Rectal smooth muscle tissue (tissue), 1 donor: Measurements from ENCODE around the gene MICAL2.
A peak's percentile ranks its signal among the peaks of the same experiment; 100 is the strongest.

Source experiments
- H3K27ac ChIP-seq: one replicate; pipeline ENCODE4 v1.7.0; 2013; ENCODE audit warnings: low read depth, low read length, inconsistent platforms
- H3K27me3 ChIP-seq: one replicate; pipeline ENCODE4 v1.7.0; 2013; ENCODE audit warnings: low read length; ENCODE audit not compliant: control insufficient read depth, insufficient read depth
- H3K36me3 ChIP-seq: one replicate; pipeline ENCODE4 v1.7.0; 2013; ENCODE audit warnings: low read length; ENCODE audit not compliant: control insufficient read depth, insufficient read depth
- H3K4me1 ChIP-seq: one replicate; pipeline ENCODE4 v1.7.0; 2013; ENCODE audit warnings: low read length; ENCODE audit not compliant: control insufficient read depth, insufficient read depth
- H3K4me3 ChIP-seq: one replicate; pipeline ENCODE4 v1.7.0; 2013; ENCODE audit warnings: low read length
- H3K9ac ChIP-seq: one replicate; pipeline ENCODE4 v1.7.0; 2013; ENCODE audit warnings: low read length

MICAL2 gene

DNA sequence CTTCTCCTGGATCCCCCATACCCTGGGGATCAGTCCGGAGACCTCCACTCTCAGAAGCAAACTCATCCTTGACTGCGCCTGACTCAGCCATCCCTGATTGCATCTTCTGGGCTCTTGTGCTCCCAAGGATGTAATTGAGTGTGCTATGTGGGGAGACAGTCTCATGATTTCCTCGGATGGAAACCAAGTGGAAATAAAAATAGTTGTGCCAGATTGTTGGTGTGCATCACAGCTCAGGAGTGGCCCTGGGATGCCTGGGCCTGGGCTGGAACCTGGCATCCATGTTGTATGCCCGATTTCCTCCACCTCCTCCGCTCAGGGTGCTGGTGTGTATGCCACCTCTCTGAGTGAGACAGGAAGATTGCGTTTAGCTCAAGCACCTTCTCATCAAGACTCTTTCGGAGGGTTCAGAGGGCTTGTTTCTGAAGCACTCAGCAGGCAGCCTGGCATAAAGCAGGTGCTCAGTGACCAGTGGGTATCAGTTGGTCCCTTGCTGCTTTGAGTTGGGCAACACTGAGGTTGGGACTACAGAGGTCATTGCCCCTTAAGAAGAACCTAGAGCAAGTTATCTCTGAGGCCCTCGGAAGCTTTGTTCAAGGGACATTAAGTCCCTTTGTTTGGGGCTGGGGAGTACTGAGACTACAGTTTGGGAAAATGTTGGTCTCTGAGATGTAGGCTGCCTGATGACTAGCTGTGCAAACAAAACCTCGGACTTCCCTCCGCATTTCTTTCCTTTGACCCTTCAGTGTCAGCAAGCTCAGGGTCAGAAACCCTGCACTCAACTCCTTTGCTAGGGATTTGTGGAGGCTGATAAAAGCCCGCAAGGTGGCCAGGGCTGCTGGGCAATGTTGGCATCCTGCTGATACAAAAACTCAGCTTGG lies 24.8 kb upstream of the MICAL2 start:
- no peaks in the 10 kb centered on the region for H3K27me3 ChIP-seq
- H3K4me3 ChIP-seq: peak overlapping the region; percentile 10
- H3K36me3 ChIP-seq: no peaks in the 10 kb centered on the region
- peak overlapping the region; percentile 88 for H3K27ac ChIP-seq
- H3K4me1 ChIP-seq: peaks cover 17% of the 10 kb centered on the region
- peak overlapping the region; percentile 27 for H3K9ac ChIP-seq

GRCh38 chr11:12086271-12087074 lies 23.9 kb upstream of the MICAL2 start:
- H3K4me3 ChIP-seq: peak overlapping the region; percentile 10
- no peaks in the 10 kb centered on the region for H3K27me3 ChIP-seq
- H3K27ac ChIP-seq: peak overlapping the region; percentile 88
- peak overlapping the region; percentile 27 for H3K9ac ChIP-seq
- peaks cover 17% of the 10 kb centered on the region for H3K4me1 ChIP-seq
- no peaks in the 10 kb centered on the region for H3K36me3 ChIP-seq

- Histone ChIP-seq H3K27ac (peak overlapping the region; percentile 88), H3K36me3 (no peaks in the 10 kb centered on the region), H3K4me1 (peaks cover 17% of the 10 kb centered on the region), H3K27me3 (no peaks in the 10 kb centered on the region), H3K4me3 (no peak overlapping the region), H3K9ac (no peak overlapping the region)
Measured at GRCh38 chr11:12087075-12088004, 23.1 kb upstream of the MICAL2 start.

DNA sequence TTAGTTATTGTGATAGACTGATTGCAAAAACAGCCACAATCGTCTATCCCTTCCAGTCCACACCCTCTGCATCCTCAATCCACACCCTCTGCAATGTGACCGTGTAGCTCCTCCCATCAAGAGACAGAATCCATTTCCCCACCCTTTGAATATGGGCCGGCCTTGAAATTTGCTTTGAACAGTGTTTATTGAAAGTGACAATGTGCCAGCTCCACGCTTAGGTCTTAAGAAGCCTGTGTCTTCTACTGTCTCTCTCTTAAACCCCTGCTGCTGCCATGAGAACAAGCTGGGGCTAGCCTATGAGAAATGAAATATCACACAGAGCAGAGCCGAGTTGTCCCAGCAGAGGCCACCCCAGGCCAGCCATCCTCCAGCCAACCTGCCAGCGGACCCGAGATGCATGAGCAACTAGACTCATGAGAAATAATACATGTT lies 22.3 kb upstream of the MICAL2 start:
- Histone ChIP-seq H3K27ac (peak overlapping the region; percentile 88), H3K36me3 (no peaks in the 10 kb centered on the region), H3K27me3 (no peaks in the 10 kb centered on the region), H3K4me3 (no peak overlapping the region), H3K4me1 (peaks cover 17% of the 10 kb centered on the region), H3K9ac (no peak overlapping the region)

DNA sequence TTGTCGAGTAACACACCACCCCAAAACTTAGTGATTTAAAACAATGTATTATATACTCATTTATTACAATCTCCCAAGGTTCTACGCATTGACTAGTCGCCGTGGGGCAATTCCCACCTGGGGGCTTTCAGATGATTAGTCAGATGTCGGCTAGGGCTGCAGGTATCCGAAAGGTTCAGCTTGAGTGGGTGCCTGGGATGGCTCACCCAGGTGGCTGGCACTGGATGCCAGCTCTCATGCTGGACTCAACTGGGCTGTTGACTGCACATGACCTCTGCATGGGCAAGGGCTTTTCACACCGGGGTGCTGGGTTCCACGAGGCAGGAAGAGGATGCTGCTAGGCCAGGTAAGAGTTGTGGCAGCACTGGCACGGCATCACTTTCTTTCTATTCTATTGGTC lies 21.9 kb upstream of the MICAL2 start:
- Histone ChIP-seq H3K27ac (no peak overlapping the region), H3K9ac (no peak overlapping the region)

GRCh38 chr11:12089041-12089440 lies 21.3 kb upstream of the MICAL2 start:
- Histone ChIP-seq H3K27ac (no peak overlapping the region), H3K9ac (no peak overlapping the region), H3K4me1 (peaks cover 17% of the 10 kb centered on the region), H3K27me3 (no peaks in the 10 kb centered on the region), H3K36me3 (no peaks in the 10 kb centered on the region), H3K4me3 (no peak overlapping the region)

More for the DNA sequence above, 21.9 kb upstream of the MICAL2 start:
- no peak overlapping the region for H3K4me3 ChIP-seq
- H3K4me1 ChIP-seq: peaks cover 17% of the 10 kb centered on the region
- no peaks in the 10 kb centered on the region for H3K27me3 ChIP-seq
- H3K36me3 ChIP-seq: no peaks in the 10 kb centered on the region

GRCh38 chr11:12089473-12089872 lies 20.9 kb upstream of the MICAL2 start:
- no peaks in the 10 kb centered on the region for H3K27me3 ChIP-seq
- no peaks in the 10 kb centered on the region for H3K36me3 ChIP-seq
- no peak overlapping the region for H3K27ac ChIP-seq
- no peak overlapping the region for H3K4me3 ChIP-seq
- no peak overlapping the region for H3K9ac ChIP-seq
- peaks cover 17% of the 10 kb centered on the region for H3K4me1 ChIP-seq

GRCh38 chr11:12090061-12090591 lies 20.3 kb upstream of the MICAL2 start:
- Histone ChIP-seq H3K27me3 (no peaks in the 10 kb centered on the region), H3K4me1 (peaks cover 17% of the 10 kb centered on the region), H3K9ac (peak overlapping the region; percentile 14), H3K4me3 (no peak overlapping the region), H3K27ac (peak overlapping the region; percentile 10), H3K36me3 (no peaks in the 10 kb centered on the region)

- Histone ChIP-seq H3K9ac (no peak overlapping the region), H3K36me3 (no peaks in the 10 kb centered on the region), H3K27ac (no peak overlapping the region), H3K4me3 (no peak overlapping the region), H3K27me3 (no peaks in the 10 kb centered on the region), H3K4me1 (peaks cover 13% of the 10 kb centered on the region)
Measured at GRCh38 chr11:12090761-12091258, 19.6 kb upstream of the MICAL2 start.

- Histone ChIP-seq H3K9ac (no peak overlapping the region), H3K27ac (no peak overlapping the region), H3K4me1 (peaks cover 3% of the 10 kb centered on the region), H3K4me3 (no peak overlapping the region), H3K36me3 (no peaks in the 10 kb centered on the region), H3K27me3 (no peaks in the 10 kb centered on the region)
Measured at GRCh38 chr11:12091956-12092558, 18.3 kb upstream of the MICAL2 start.

DNA sequence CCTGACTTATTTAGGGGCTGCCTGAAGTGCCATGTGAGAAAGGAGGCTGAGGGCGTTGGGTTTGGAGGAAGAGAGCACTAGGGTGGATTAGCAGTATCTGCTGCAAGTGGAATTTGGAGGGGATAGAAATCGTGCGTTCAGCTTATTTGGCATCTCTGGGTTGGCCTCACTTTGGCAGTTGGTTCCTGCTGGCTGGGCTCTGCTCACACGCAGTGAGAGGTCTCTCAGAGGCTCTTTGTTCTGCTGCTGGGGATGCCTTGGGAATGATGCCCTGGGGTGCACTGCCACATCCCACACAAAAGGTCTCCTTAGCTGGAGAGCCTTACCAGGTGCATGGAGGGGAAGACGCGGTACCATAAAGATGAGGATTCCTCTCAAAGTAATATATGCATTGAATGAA lies 17.7 kb upstream of the MICAL2 start:
- H3K36me3 ChIP-seq: no peaks in the 10 kb centered on the region
- H3K27me3 ChIP-seq: no peaks in the 10 kb centered on the region
- H3K4me1 ChIP-seq: no peaks in the 10 kb centered on the region
- no peak overlapping the region for H3K9ac ChIP-seq
- H3K27ac ChIP-seq: no peak overlapping the region
- H3K4me3 ChIP-seq: no peak overlapping the region
